ENCODE results near the gene PRR20D.

DNA sequence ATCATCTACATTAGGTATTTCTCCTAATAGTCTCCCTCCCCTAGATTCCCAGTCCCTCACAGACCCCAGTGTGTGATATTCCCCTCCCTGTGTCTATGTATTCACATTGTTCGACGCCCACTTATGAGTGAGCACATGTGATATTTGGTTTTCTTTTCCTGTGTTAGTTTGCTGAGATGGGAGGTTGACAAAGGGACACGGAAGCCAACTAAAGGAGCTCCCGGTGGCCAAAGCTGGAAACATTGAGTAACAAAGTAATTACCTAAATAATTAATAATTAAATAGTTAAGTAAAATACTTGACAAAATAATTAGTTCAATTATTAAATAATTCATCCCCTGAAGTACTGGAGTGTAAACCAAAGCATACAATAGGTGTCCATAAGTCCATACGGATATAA lies 21.4 kb upstream of the PRR20D start:
- TF ChIP-seq, protein P1, sequence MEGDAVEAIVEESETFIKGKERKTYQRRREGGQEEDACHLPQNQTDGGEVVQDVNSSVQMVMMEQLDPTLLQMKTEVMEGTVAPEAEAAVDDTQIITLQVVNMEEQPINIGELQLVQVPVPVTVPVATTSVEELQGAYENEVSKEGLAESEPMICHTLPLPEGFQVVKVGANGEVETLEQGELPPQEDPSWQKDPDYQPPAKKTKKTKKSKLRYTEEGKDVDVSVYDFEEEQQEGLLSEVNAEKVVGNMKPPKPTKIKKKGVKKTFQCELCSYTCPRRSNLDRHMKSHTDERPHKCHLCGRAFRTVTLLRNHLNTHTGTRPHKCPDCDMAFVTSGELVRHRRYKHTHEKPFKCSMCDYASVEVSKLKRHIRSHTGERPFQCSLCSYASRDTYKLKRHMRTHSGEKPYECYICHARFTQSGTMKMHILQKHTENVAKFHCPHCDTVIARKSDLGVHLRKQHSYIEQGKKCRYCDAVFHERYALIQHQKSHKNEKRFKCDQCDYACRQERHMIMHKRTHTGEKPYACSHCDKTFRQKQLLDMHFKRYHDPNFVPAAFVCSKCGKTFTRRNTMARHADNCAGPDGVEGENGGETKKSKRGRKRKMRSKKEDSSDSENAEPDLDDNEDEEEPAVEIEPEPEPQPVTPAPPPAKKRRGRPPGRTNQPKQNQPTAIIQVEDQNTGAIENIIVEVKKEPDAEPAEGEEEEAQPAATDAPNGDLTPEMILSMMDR (IDR thresholded peaks at IDR 0.05; ENCODE audit: insufficient read depth, low read length, poor library complexity, severe bottlenecking) = no peak
- TF ChIP-seq EZH2phosphoT487 (conservative IDR thresholded peaks at IDR 0.05; ENCODE audit: low read length) = no peak
